Fibroblast of peridontal ligament (primary cell): ENCODE data around the gene LTBP1.

Source experiments
- DNase-seq: peaks from one replicate; pipeline ENCODE4 v3.0.0-alpha.2; 2010; ENCODE audit errors: extremely low read depth

Gene LTBP1

GRCh38 chr2:33264766-33265165 lies 318.0 kb downstream of the LTBP1 start:
- no peak for DNase-seq

DNA sequence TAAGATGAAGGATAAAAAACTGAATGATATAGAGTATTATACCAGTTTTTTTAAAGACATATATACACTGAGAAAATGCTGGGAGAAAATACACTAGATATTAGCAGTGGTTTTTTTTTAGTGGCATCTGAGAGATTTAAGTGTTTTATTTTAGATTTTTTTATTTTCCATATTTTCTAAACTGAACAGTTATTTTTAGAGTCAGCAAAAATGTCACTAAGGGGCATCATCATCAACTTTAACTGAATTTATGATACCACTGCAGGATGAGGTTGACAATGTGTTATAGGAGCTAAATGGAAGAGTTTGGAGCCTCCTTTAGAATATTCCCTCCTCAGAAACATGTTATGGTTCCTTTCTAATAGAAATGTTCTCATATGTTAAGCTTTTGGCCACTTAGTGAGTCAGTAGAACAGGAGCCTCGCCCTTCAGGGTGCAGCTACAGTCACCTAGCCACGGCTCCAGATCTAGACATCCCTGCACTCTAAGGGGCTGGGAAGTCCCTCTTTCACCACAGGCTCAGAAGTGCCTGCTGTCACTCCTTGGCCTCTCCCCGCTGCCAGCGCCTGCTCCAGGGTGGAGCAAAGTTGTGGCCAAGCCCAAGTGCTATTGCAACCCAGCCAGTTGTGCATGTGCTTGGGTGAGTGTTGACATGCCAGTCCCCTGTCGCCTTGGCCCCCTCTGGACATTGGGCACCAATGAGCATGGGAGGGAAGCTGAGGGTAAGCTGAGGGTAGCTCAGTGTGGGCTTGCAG lies 319.0 kb downstream of the LTBP1 start:
- no peak for DNase-seq

GRCh38 chr2:33266467-33266866 lies 319.7 kb downstream of the LTBP1 start:
- DNase-seq: no peak

- no peak for DNase-seq
Observed at GRCh38 chr2:33267043-33267442, 320.3 kb downstream of the LTBP1 start.

DNA sequence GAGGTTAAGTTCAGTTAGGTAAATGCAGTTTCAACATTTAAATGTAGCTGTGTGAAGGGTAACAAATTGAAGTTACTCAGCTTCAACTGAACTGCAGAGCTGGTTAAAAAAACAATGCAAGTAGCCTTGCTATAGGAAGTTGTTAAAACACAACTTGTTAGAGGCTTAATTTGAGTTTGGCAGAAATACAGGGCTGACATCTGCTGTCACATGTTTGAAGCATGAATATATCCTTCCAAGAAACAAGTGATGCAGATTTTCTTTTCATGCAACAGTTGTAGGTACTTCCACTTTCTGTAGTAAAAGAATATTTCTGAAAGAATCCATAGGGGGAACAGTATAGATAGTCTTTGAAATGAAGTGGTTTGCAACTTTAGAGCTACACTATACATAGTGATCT lies 321.0 kb downstream of the LTBP1 start:
- DNase-seq: peak; percentile 81

GRCh38 chr2:33268246-33268831 lies 321.6 kb downstream of the LTBP1 start:
- DNase-seq: peak; percentile 64

- peak; percentile 76 for DNase-seq
Observed at GRCh38 chr2:33272001-33272400, 325.2 kb downstream of the LTBP1 start.

- DNase-seq: no peak
Observed at GRCh38 chr2:33273479-33273878, 326.7 kb downstream of the LTBP1 start.

GRCh38 chr2:33274524-33274923 lies 327.8 kb downstream of the LTBP1 start:
- DNase-seq: no peak

DNA sequence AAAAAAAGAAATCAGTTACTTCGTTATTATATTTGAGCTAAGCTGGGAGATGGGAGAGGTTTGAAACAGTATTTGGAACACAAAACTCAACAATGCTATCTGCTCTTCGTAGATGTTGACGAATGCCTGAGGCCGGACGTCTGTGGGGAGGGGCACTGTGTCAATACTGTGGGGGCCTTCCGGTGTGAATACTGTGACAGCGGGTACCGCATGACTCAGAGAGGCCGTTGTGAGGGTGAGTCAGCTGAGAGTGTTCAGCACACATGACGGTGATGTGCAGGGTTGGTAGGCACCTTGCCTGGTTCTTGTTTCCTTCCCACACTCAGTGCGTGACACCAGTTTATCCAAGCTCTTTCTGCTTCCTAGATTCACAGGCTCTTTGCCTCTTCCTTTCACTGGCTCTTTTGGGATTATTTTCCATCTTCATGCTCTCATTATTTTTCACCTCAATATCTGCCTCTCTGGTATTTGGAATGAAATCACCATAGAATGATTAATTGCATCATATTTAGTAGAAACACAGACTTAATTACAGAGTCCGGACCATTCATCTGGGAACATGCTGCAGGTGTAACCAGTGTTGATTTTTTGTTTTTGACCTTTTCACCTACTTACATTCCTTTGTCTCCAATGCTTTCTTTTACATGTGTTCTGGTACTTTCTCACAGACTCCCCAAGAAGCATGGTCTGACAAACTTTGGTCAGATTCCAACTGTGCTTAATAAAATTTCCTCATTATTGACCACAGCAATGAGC lies 329.1 kb downstream of the LTBP1 start:
- DNase-seq: peak; percentile 60

GRCh38 chr2:33277002-33277426 lies 330.3 kb downstream of the LTBP1 start:
- DNase-seq: no peak

- no peak for DNase-seq
Observed at GRCh38 chr2:33278245-33278943, 331.6 kb downstream of the LTBP1 start.

DNA sequence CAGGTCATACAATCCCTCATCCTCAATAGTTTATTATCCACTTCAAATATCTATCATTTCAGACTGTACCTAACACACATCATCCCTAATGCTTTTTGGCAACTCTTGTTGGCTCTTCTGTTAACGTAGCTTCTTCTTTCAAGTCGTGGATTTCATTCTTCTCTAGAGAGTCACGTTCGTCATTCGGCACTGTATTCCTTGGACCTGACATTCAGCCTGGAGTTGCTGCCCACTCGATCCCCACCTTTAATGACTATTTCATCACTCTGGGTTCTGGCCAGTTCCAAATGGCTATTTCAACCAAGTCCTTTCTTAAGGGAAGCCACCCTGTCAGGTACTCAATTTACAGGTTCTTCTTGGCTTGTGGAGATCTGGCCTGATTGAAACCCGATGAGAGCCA lies 337.5 kb downstream of the LTBP1 start:
- no peak for DNase-seq

DNA sequence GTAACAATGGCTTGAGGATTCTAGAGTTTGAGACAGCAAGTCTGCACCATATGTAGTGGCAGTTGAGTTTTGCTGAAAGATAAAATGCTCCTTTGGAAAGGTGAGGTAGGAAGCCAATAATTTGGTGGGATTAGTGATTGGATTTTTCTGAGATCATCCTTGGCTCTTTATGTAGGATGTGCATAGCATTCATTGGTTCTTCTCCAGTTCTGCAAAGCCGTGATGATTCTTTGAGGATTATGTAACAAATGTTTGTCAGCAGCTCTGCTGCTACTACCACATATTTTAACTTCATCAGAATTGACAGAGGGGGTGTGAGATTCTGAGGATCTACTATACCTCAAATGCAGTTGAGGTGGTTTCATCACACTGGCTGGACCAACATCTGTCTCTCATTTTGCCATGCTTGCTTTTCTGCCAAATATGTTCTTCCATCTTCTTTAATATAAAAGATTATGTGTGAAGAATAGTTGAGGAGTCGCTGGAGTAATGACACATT lies 340.8 kb downstream of the LTBP1 start:
- DNase-seq: peak; percentile 29

DNA sequence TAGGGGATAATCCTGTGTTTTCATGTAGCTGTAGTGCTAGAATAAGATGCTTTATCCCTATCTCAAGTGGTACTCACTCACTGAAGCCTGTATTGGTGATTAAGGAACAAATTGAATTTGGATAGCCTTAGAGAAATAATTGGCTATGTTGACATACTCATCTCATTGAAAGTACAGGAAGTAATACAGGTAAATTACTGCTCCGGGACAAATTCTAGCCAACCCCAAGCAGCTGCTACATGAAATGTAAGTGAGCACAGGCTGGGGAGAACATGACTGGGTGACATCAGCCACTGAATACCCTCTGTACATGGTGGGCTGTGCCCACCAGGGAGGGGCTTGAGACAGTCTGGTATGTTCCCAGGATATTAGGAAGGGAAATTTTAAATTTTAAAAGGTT lies 341.3 kb downstream of the LTBP1 start:
- no peak for DNase-seq

GRCh38 chr2:33289961-33290360 lies 343.2 kb downstream of the LTBP1 start:
- no peak for DNase-seq

- peak; percentile 89 for DNase-seq
Observed at GRCh38 chr2:33291278-33292013, 344.7 kb downstream of the LTBP1 start.

DNA sequence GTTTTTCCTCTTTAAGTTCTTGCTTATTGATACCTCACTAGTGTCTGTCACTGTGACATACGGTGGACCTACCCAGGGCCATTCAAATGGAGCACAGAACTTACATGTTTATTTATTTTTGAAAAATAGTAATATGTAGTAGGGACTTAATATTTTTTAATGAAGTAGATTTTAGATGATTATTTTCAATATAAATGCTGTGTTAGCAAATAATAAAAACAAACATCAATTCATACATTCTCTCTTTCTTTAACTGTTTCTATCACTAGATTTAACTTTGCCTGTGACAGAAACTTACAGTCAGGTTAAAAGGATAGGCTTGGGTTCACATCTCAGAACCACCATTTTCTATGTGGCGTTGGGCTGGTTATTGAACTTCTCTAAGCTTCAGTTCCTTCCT lies 345.3 kb downstream of the LTBP1 start:
- no peak for DNase-seq

GRCh38 chr2:33292981-33293595 lies 346.3 kb downstream of the LTBP1 start:
- peak; percentile 95 for DNase-seq

GRCh38 chr2:33298233-33298632 lies 351.5 kb downstream of the LTBP1 start:
- peak; percentile 41 for DNase-seq

DNA sequence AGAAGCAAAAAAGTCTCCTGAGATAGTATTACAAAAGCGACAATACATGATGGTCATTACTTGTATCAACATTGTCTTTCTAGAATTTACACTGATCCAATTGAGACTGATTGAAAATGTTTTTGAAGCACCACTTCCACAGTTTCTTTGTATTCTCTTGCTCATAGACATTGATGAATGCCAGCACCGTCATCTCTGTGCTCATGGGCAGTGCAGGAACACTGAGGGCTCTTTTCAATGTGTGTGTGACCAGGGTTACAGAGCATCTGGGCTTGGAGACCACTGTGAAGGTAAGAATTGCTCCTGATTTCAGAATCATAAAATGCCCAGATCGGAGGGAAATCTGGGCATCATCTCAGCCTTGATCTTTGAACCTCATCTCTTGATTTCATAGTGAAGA lies 354.6 kb downstream of the LTBP1 start:
- DNase-seq: no peak
